HG03571 (cell line): ENCODE results near the gene LY86.
A peak's percentile ranks its signal among the peaks of the same experiment; 100 is the strongest.
"Not testable (repeated sequence)": the region's sequence is repeated elsewhere in the genome, so short reads cannot be mapped to it uniquely, and the experiment has no call there.

Experiments
- ATAC-seq: cut with Tn5 transposase; IDR thresholded peaks from one replicate; pipeline ENCODE4 v1.9.1; 2021; ENCODE audit not compliant: unreplicated experiment

Gene LY86

DNA sequence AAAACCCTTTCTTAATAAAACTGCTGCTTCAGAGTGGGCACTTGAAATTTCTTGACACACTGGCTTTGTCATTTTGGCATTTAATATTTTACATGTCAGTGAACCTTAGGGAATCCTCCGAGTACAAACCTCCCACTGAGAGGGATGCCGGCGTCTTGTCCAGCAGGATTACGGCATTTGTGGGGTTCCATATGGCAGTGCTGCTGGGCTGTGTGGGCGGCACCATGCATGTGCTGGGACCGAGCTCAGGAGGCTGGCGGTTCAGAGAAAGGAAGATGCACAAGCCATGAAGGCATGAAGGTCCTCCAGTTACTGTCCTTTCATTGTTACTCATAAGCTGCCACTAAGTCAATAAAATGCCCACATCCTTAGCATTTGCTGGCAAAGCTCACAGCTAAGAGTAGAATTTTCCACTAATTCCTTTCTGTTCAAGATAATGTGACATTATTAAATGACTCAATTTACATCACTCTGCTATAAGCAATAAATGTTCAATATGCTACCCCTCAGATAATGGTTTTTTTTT, 61.4 kb downstream of the LY86 start:
- ATAC-seq, result no peak

DNA sequence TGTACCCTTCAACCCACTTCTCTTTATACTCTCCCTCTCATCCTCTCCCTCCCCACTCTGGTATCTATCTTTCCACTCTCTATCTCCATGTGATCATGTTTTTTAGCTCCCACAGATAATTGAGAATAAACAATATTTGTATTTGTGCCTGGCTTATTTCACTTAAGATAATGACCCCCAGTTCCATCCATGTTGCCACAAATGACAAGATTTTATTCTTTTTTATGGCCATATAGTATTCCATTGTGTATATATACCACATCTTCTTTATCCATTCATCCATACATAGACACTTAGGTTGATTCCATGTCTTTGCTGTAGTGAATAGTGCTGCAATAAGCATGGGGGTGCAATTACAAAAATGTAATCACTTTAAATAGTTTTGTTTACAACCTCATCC, 62.3 kb downstream of the LY86 start:
- no peak for ATAC-seq

DNA sequence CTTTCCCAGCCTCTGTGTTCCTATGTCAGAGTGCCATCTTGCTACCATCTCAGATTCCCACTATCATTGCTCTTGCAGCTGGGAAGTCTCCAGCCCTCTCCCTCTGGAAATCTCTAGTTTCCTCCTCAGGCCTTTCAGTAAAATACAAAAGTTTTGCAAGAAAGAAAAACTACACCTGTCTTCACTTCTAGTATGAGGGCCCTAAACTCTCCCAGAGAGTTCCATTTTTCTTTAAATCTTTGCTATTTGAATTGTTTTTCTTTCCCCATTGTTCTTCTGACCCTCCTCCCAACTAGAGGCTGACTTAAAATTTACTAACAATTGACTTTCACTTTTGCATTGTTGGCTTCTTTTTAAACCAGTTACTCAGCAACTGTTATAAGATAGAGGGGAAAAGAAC, 62.8 kb downstream of the LY86 start:
- ATAC-seq, result no peak

DNA sequence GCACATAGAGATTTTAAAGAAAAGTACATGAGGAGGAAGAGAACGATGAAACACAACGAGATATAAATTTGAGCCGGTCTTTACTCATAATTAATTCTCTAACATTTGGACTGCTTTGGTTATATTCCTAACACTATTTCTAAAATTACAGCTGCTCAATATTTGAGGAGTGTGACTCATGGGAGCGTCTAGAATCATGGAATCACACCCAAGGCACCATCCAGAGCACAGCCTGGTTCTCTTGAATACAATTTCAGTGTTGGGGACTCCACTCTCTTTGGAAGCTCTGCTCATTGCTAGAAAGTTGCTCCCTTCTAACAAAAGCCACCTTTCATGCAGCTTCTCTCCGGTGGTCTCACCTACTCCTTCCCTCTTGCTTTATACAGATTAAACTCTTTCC, 64.4 kb downstream of the LY86 start:
- ATAC-seq, result no peak

DNA sequence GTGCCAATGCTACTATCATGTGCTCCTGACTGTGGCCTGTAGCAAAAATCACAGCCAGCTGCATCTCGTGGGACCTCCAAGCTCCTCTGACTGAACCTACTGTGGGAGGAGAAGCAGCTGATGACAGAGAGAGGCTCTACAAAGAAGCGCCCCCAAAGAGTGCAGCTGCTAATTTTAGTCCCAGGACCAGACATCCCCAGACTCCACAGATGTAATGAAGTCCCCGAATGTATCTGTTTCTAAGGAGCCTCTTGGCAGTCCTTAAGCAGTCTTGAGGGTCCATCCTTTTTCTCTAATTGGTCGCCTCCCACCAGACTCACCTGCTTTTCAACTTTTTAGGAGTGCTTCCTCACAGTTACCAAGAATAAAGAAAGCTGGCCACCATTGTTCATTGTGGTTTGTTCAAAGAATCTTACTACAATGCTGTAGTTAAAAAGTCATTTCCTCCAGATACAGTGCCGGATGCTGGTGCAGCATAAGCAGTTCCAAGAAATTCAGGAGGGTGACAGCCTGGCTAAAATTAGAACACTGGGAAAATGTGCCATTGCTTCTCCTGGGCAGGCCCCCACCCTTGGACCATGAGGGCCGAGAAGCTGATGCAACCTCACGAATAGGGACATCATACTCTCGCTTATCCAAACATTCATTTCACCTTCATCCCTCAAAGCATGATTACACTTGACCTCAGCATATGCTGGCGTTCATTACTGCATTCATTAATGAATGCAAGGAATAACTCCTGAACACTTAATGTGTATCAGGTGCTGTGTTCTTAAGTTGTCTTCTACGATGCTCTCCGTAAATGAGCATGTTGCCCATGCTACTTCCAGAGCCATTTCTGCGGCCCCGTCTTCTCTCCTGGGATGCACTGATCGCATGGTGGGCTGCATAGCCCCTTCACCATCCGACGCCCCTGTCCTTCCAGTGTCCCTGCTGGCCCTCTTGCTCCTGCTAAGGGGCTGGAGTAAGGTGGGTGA, 66.4 kb downstream of the LY86 start:
- ATAC-seq, result no peak

DNA sequence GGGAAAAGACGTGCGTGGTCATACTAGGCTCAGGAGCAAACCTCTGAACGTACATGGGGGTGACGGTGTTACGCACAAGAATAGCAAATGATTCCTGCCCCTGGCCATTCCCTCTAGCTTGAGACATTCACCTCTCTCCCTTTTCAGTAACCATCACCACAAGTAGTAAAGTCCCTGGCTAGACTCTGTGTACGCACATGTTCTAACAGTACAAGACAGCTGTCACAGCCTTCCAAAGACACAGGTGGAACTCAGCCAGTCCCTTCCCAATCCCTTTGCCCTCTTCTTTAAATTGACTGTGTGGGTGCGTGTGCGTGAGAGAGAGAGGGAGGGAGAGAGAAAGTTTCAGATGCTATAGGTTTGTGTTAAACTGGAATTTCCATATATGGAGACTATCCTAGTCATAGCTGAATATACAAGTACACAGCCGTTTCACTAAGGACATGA, 67.3 kb downstream of the LY86 start:
- ATAC-seq, result no peak

DNA sequence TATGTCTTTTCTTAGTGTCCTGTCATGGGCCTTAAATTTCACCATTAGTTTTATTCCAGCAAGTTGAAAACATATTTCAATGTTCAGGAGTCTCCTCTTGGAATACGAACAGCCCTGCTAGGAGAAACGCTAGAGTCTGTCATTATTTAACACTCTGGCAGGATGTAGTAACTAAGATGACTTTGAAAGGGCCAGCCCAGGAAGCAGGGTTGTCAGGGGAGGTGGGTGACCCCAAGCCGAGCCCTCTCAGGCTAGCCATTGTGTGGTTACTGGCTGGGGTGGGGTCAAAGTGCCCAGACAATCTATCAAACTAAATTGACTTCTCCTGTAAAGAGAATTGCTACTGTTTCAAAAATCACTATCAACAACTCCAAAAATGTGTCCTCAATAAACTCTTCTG, 67.8 kb downstream of the LY86 start:
- ATAC-seq, result no peak

DNA sequence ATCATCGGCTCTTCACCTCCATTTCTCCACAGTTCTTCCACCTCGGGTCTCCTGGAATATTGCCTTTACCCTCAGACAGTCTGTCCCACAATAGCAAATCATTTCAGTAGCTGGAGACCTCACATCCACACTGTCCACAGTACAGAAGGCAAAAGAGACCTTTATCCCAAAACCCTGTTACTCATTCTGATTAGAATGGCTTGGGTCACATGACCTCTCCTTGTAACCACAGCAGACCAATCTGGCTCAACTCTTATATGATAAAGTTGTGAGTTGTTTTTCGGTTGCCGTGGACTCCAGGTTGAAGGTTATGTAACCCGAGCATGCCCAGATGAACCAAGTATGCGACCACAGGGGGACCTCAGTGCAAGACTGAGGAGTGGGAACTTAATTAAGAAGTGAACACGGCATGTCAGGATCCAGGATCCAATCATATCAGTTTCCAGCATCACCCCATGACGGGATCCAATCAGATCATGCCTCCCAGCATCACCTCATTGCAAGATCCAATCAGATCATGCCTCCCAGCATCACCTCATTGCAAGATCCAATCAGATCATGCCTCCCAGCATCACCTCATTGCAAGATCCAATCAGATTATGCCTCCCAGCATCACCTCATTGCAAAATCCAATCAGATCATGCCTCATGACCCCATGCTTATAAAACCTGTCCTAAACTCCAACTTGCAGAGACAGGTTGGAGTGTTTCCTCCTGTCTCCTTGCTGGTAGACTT, 68.7 kb downstream of the LY86 start:
- ATAC-seq, result no peak

DNA sequence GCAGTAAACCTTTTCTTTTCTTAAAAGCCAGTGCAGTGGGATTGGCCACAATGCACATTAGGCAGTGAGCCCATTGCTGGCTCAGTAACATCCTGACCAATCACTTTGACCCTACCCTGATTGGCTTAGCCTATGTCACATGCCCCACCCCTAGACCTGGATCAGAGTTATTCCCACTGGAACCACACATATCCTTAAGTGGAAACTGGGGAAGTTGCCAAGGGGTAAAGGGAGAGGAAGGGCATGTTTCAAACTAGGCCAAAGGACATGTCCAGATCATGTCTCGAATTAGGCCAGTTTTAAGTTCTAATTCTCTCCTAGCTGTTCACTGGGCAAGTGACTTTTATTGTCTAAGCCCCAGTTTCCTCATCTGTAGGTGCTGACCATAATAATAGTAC, 69.3 kb downstream of the LY86 start:
- no peak for ATAC-seq

DNA sequence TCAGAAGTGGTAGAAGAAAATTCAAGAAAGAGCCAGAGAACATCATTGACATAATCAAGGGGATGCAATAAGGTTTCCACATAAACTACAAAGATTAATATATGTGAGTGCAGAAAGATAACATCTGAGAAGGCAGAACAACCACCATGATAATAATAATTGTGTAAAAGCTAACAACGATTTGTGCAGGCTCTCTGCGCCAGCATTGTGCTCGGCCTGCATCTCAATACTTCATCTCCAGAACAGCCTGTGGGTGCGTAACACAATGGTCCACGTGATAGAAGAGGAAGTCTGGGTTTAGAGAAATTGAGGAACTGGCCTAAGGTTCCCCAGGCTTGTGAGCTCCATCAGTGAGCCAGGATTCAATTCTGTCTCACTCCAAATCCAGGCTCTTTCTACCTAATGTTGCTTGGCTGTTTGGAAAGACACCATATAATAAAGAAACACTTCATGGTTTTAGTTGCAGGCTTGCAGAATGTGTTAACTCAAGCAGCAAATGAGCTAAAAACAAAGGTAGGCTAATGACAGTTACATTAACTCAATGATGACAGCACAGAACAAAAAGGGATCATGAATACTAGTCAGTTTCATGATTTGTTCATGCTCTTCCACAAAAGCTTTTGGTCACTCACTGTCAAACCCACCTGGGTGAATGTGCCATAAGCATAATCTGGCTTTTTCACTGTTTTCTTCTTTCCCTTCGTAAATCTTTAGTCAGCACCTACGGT, 71.2 kb downstream of the LY86 start:
- peak; percentile 65 for ATAC-seq

DNA sequence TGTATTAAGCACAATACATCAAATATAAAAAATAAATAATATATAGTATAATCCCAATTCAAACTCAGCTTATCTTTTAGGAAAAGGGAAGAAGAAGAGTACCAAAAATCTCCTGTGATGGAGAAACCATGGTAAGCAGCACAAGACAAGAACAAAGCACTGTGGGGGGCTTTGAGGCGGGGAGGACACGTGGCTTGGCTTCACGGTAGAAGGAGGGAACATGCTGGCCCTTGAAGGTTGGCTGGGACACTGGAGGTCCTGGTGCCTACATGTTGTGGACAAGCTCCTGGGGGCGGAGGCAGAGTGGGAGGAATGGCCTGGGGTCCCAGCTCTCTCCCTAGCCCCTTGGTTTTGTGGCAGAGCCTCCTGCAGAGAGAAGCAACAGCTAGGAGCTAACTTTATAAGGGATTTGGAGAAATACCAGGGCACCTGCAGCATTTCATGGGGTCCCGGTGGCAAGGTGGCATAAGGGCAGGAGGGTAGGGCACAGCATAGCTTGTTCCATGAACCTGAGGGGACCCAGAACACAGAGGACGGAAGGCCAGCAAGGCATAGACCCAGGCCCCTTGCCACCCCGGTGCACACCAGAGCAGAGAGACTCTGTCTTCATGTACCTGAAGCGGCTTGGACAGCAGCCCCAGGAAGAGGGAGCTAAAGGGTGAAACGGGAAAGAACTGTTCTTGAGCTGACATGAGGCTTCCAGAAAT, 72.0 kb downstream of the LY86 start:
- no peak for ATAC-seq

DNA sequence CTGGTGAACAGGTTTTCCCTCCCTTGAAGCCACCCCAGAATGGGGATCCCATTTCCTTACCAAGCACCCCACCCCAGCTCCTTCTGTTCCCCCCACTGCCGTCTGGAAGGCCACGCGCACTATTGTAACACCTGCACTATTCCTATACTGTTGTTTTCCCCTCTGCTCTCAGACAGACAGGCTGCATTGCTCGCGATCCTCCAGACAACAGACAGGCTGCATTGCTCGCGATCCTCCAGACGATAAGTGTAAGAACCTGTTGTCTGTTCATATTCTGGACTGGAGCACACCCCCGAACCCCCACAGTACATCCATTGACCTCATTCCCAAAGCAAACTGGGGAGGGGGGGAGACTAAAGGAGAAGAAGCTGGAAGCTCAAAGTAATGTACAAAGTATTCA, 72.7 kb downstream of the LY86 start:
- ATAC-seq, result no peak

DNA sequence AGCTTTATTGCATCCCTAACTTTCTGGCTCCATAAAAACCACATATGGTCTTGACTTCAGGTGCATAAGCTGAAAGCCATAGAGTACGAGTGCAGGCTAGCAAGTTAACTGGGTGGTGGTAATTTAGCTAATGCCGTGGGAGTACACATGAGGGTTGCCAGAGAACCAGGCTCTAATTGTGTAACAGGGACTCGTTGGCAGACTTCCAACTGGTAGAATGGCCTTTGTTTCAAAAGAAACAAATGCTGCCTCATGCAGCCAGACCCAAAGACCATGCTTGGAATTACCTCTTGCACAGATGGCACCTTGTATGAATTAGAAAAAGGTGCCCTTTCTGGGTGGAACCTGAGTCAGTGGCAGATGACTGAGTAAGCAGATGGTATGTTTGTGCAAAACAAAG, 73.2 kb downstream of the LY86 start:
- ATAC-seq, result no peak

DNA sequence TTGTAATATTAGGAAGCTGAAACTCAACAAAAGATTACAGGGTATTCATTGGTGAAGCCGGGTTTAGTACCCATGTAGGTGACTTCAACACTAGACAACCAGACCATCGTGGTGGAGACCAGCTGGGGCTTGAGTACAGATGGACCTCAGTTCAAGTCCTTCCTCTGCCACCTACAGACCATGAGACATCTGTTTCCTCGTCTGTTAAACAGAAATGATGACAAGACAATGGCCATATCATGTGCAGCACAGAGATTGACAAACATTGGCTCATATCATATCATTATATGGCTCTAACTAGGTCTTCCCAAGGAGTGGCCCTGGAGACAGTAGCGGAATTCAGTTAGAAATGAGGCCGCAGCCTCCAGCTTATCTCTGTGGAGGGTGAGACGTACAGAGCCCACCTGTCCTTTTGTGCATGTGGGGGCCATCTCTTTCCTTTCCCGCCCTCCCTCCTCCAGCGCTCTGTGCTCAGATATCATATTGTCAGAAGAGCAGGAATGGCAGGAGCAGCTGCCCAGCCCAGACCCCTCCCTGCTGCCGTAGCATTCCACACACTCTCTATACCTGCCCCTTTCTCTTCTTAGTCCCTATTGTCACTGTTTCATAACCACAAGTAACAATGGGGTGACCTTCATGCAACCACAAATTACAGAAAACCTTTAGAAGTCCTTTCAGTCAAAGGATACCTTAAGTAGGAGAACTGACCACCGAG, 75.1 kb downstream of the LY86 start:
- no peak for ATAC-seq

DNA sequence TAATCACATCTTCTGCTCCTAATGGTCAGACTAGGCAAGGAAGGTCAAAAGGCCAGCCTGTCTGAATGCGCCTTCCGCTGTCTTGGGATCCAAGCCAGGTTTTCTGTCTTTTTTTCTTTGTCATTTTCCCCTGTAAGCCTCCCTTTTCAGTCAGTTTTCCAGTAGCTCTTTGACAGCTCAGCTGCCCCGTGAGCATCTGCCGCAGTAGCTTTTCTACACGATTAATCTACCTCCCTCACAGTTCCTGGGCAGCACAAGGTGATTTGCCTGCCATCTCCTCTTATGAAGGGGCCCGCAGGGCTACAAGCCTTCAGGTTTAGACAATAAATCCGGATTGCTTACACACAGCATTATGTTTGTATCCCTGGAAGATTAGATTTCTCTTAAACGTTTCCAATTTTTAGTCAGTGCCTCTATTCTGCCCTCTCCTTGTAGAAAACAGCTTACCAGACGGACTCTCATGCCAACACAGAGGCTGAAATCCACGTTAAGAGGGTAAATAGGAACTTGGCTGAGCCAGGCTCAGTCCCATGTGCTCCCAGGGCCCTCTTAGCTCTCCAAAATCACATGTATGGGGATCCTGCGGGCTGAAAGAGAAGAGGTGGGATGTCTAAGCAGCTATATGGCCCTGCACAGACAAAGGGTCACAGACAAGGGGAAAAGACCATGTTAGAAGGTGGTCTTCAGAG, 77.2 kb downstream of the LY86 start:
- no peak for ATAC-seq

DNA sequence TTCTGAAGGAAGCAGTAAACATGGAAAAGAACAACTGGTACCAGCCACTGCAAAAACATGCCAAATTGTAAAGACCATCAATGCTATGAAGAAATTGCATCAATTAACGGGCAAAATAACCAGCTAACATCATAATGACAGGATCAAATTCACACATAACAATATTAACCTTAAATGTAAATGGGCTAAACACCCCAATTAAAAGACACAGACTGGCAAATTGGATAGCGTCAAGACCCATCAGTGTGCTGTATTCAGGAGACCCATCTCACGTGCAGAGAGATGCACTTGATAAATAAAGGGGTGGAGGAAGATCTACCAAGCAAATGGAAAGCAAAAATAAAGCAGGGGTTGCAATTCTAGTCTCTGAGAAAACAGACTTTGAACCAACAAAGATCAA, 81.6 kb downstream of the LY86 start:
- not testable (repeated sequence) for ATAC-seq

DNA sequence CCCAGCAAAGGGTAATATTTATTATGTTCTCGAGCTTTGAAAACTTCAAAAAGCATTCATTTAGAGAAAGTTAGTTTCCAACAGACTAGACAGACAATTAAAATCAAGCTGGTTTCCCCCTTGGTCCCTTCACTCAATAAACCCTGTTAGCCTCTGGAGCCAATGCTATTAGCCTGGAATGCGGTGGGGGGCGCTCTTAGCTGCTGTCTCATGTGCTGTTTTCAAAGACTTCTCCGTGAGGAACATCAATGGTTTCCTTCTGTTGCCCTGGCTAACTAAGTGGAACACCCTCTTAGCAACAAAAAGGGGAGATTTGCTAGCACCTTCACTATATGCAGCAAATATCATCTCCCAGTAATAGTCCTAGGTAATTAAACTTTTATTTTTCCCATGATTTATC, 86.4 kb downstream of the LY86 start:
- no peak for ATAC-seq

DNA sequence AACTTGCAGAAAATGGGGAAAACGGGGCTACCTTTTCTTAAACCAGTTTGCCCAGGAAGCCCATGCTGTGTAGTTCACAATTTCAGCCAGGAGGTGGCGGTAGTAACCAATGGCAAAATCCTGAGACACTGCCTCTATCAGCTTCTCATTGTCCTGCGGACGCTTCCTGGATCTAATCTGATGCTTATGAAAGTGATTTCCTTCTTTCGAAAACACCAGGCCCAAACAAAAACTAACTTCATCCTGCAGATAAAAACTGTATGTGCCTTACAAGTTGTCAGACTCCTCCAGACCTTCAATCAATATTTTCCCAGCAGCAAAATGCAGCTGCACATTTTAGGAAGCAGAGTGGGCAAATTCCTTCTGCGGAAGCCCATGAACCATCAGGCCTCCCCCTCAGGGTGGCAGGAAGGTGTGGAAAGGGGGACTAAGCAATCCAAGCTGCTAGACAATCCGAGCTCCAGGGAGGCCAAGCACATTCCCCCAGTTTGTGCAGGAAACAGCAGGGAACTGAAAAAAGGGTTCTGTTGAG, 88.5 kb downstream of the LY86 start:
- peak; percentile 66 for ATAC-seq

DNA sequence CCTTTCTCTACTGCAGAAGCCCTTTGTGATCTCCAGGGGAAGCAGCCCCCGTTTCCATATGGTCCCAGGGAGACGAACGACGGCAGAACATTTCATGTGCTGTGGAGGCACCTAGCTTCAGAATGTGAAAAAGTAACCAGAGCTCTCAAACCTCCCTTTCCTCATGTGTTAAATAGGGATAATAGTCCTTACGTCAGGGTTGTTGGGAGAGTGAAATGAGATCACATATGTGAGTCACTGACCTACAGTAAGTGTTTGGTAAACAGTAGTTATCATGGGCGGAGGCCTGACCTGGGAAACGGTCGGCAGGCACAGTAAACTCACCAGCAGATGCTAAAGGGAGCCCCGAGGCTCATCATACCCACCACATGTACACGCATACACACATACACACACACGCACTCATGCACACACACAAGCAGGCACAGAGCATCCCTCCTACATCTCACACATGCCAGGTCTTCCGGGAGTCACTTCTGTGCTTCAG, 89.7 kb downstream of the LY86 start:
- no peak for ATAC-seq
